Breast epithelium (tissue), 4 donors: Measurements from ENCODE around the gene RTN4RL1. TPM values are rescaled to one million over a fixed set of nuclear protein-coding genes. Genes with fewer than 3 reads are reported as not detected.

ENCODE experiments used
- DNase-seq, 2 donors: peaks; one replicate each; pipeline ENCODE4 v3.0.0-alpha.2; 2019; ENCODE audit warnings: low spot score in 2 of 2
- H3K27ac ChIP-seq, 2 donors: fragments of 200-600 bp; sonication (generic) in 1 of 2; one replicate each; pipeline ENCODE4 v1.5.1; 2016 to 2019; ENCODE audit warnings: mild to moderate bottlenecking in 1 of 2
- H3K27me3 ChIP-seq, 2 donors: fragments of 200-600 bp; sonication (generic) in 1 of 2; one replicate each; pipeline versions ENCODE4 v1.5.1 to v1.6.0; 2017 to 2019; ENCODE audit warnings: control low read depth in 1 of 2, mild to moderate bottlenecking in 1 of 2
- H3K36me3 ChIP-seq: fragments of 200-600 bp; one replicate; pipeline ENCODE4 v1.5.1; 2019
- H3K4me1 ChIP-seq, 2 donors: fragments of 200-600 bp; sonication (generic); one replicate each; pipeline ENCODE4 v1.5.1; 2016 to 2019; ENCODE audit warnings: control low read depth in 1 of 2
- H3K4me3 ChIP-seq, 3 donors: fragments of 200-600 bp; sonication (generic); 1 replicate in 2 of 3; 2 replicates in 1 of 3; pipeline ENCODE4 v1.5.1; 2016 to 2019; ENCODE audit warnings: mild to moderate bottlenecking in 3 of 3, moderate library complexity in 2 of 3
- H3K9me3 ChIP-seq, 2 donors: fragments of 200-600 bp; sonication (generic) in 1 of 2; one replicate each; pipeline ENCODE4 v1.5.1; 2016 to 2019; ENCODE audit warnings: control low read depth in 1 of 2
- CTCF ChIP-seq, 3 donors: fragments of 450-650 bp; IDR thresholded peaks; one replicate each; pipeline ENCODE4 v1.5.1; 2016 to 2017; ENCODE audit warnings: antibody characterized with exemption in 3 of 3, mild to moderate bottlenecking in 3 of 3, moderate library complexity in 3 of 3
- POLR2A ChIP-seq: fragments of 450-650 bp; IDR thresholded peaks from one replicate; pipeline ENCODE4 v1.6.1; 2016; ENCODE audit warnings: antibody characterized with exemption, mild to moderate bottlenecking, moderate library complexity
- POLR2AphosphoS5 ChIP-seq, 3 donors: sonication (generic); formaldehyde crosslinking; IDR thresholded peaks; one replicate each; pipeline ENCODE4 v1.6.1; 2017; ENCODE audit warnings: antibody characterized with exemption in 3 of 3
- intact Hi-C: fragments of 100-400 bp; cut with DNase I; formaldehyde crosslinking; loops from one replicate; pipeline ENCODE4 v1.15.1; 2023; ENCODE audit warnings: low total_unique reads
- total RNA-seq, 3 donors: library from RNA; depleted of rRNA; stranded (reverse); fragments of >200 nt; gene quantifications; one replicate each; pipeline ENCODE4 v1.1.0, GENCODE V29; 2016

The RTN4RL1 gene
- total RNA-seq, 3 donors from 2014 or later = 3.8 to 19.6 (median 14.1) TPM

GRCh38 chr17:2049333-2050299 lies 24.5 kb upstream of the RTN4RL1 start:
- Histone ChIP-seq H3K36me3 (no peaks in the 10 kb centered on the region), H3K4me3 (peak overlapping the region; percentile 66 to 99 (median 71)), H3K27ac (peak overlapping the region; percentile 65 to 84), H3K4me1 (peaks cover 7 to 11% of the 10 kb centered on the region in 2 donors), H3K27me3 (no peaks in the 10 kb centered on the region), H3K9me3 (no peaks in the 10 kb centered on the region)
- intact Hi-C loops = no loop called here
- DNase-seq = peak; percentile 84
- TF ChIP-seq CTCF (IDR thresholded peaks at IDR 0.05) (no peak), POLR2A (no peak), POLR2AphosphoS5 (IDR thresholded peaks at IDR 0.05) (peak; percentile 43 to 66 (median 62))

GRCh38 chr17:2048805-2049204 lies 23.7 kb upstream of the RTN4RL1 start:
- no peak for TF ChIP-seq POLR2A
- no peak for TF ChIP-seq POLR2AphosphoS5 (IDR thresholded peaks at IDR 0.05)
- TF ChIP-seq CTCF (IDR thresholded peaks at IDR 0.05) = no peak
- intact Hi-C loops = no loop called here

GRCh38 chr17:2047590-2047989 lies 22.5 kb upstream of the RTN4RL1 start:
- no peaks in the 10 kb centered on the region for H3K9me3 ChIP-seq
- TF ChIP-seq POLR2AphosphoS5 (IDR thresholded peaks at IDR 0.05) (no peak), CTCF (IDR thresholded peaks at IDR 0.05) (no peak), POLR2A (no peak)
- no peaks in the 10 kb centered on the region for H3K36me3 ChIP-seq
- no peak for DNase-seq
- H3K27ac ChIP-seq = no peak overlapping the region
- H3K4me1 ChIP-seq = peaks cover 5 to 11% of the 10 kb centered on the region in 2 donors
- no peak overlapping the region for H3K4me3 ChIP-seq
- intact Hi-C loops = no loop called here
- H3K27me3 ChIP-seq = no peaks in the 10 kb centered on the region

More at GRCh38 chr17:2048805-2049204, 23.7 kb upstream of the RTN4RL1 start:
- Histone ChIP-seq H3K4me1 (peaks cover 5 to 7% of the 10 kb centered on the region in 2 donors), H3K4me3 (peak overlapping the region in 2 of 3 donors; percentile 71 to 99), H3K36me3 (no peaks in the 10 kb centered on the region), H3K27me3 (no peaks in the 10 kb centered on the region), H3K27ac (peak overlapping the region in 1 of 2 donors; percentile 84), H3K9me3 (no peaks in the 10 kb centered on the region)
- DNase-seq = no peak

GRCh38 chr17:2044263-2044894 lies 19.2 kb upstream of the RTN4RL1 start:
- no peaks in the 10 kb centered on the region for H3K27me3 ChIP-seq
- no peak overlapping the region for H3K4me3 ChIP-seq
- intact Hi-C loops = no loop called here
- H3K4me1 ChIP-seq = peaks cover 5 to 6% of the 10 kb centered on the region in 2 donors
- TF ChIP-seq CTCF (IDR thresholded peaks at IDR 0.05) (no peak), POLR2A (no peak)
- peak overlapping the region; percentile 23 to 95 for H3K27ac ChIP-seq
- no peaks in the 10 kb centered on the region for H3K9me3 ChIP-seq
- H3K36me3 ChIP-seq = no peaks in the 10 kb centered on the region
- no peak for DNase-seq

GRCh38 chr17:2043785-2044184 lies 18.7 kb upstream of the RTN4RL1 start:
- Histone ChIP-seq H3K27me3 (no peaks in the 10 kb centered on the region), H3K9me3 (no peaks in the 10 kb centered on the region), H3K4me1 (peaks cover 5 to 6% of the 10 kb centered on the region in 2 donors), H3K36me3 (no peaks in the 10 kb centered on the region), H3K4me3 (no peak overlapping the region), H3K27ac (peak overlapping the region; percentile 63 to 95)
- intact Hi-C loops = no loop called here
- TF ChIP-seq CTCF (IDR thresholded peaks at IDR 0.05) (no peak), POLR2AphosphoS5 (IDR thresholded peaks at IDR 0.05) (no peak), POLR2A (no peak)
- no peak for DNase-seq
